ENCODE results near the gene ZC3H18.

ZC3H18 gene

DNA sequence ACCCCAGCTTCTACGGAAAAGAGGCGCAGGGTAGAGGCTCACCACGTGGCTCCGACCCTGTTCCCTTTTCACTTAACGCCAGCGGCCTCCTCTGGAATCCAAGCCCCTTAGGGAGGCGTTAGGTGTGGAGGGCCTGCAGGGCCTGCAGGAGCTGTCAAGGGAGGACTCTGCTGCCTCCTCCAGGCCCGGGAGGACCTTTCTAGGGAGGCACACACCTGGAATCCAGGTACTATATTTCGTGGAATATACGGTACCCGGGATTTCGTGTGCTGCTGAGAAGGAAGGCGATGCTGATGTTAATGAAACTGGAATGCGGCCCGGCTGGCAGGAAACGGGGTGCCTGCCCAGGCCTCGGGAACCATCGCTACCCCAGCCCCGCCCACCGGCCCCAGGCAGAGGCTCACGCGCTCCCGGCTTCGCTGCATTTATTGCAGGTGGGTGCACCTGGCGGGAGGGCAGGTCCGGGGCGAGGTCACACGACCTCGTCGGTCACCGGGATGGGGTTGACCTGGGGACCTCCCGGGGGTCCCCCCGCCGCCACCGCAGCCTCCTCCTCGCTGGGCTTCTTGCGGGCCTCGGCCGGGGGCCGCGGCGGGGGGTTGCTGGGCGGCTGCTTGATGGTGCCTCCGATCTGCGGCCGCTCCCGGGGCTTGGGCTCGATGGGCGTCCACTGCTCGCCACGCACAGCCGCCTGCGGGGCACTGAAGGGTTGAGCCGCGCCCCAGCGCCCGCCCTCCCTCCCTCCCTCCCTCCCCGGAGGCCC, 72.9 kb downstream of the ZC3H18 start:
- DNase-seq: no peak

DNA sequence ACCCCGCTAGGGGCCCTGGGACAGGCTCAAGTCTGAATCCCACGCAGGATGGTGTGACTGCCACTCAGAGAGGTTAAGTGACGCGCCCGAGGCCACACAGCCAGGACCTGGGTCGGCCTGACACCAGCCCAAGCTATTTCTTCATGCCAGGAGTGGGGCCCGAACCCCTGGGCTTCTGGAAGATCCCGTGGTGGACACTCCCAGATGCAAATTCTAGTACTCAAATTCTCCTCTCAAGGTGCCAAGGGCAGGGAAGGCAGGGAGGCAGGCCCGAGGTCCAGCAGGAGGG, 73.4 kb downstream of the ZC3H18 start:
- no peak for DNase-seq

DNA sequence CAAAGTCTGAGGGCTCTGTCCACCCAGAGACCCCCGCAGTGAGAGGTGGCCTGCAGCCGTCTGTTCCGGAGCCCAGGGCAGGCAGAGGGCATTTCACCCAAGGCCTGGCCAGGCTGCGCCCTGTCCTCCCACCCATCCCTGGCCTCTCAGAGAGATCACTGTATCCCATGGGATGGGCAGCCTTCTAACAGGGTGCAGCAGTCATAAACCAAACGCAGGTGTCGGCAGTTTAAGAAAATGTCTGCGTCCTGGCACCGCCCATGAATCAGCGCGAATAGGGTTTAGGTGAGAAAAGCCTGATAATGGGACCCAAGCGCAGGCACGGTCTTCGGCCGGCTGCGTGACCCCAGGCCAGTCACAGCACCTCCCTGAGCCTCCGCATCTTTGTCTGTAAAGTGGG, 75.3 kb downstream of the ZC3H18 start:
- no peak for DNase-seq

DNA sequence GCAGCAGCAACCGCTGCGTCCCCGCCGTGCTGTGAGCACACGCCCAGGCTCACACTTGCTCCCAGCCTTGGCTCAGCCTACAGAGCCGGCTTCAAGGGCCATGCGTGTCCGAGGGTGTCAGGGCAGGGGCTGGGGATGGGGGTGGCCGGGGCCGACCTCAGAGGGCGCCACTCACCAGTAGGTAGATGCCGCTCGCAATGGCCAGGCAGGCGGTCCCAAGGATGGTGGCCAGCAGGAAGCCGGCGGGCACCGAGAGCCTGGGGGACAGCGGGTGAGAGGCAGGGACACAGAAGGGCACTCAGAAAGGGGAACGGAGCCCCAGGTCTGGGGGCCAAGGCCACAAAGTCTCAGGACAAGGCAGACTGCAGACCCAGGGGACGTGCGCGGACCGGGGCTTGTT, 75.7 kb downstream of the ZC3H18 start:
- DNase-seq: no peak

DNA sequence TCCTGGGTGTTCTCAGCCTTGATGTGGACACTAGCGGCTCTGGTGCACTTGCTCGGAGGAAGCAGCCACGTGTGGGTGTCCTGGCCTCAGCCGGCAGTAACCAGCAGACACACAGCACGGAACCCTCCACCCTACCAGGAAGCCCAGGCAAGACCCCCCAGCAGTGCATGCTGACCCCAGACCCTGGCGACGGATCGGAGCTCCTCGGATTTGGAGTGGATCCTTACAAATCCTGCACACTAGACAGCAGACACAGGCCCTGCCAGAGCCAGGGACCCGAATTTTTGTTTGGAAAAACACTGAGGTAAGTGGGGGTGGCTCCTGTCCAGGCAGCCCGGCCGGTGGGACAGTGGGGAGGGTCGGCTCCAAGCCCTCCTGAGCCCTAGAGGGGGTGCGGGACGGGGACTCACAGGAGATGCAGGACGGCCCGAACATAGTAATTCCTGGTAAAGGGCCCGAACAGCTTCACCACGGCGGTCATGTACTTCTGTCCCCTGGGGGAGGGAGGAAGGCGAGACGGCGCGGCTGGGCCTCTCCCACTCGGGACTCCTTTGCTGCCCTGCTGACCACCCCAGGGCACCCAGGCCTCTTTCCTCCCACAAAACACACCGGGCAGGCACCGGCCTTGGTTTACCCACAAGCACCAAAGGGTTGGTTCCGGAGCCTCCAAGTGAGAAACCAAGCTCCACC, 76.3 kb downstream of the ZC3H18 start:
- no peak for DNase-seq

DNA sequence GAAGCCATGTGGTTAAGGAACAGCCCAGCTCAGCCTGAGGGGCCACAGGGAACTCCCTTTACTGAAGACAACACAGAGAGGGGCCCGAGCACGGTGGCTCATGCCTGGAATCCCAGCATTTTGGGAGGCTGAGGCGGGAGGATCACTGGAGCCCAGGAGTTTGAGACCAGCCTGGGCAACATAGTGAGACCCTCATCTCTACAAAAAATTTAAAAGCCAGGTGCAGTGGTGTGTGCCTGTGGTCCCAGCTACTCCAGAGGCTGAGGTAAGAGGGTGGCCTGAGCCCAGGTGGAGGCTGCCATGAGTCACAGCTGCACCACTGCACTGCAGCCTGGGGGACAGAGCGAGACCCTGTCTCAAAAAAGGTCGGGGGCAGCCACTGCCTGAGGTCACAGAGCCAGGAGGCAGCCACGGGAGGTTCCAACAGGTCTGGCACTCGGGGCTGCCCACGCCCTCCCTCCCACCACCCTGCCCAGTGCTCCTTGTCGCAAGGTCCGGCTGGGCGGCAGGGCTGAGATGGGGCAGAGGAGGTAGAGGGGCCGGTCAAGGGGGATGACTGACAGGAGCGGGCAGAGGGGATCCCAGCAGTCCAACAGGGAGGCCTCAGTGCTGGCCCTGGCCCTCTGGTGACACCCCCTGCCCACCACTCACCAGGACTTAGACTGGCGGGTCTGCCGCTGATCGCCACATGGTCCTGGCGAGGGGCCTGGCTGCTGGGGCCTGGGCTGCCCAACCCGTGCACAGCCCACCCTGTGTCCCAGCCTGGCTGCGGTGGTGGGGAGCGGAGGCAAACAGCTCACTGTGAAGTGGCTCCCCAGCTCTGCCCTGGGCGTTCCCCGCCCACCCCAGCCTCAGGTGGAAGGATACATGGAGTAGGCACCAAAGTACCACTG, 77.2 kb downstream of the ZC3H18 start:
- DNase-seq: no peak

DNA sequence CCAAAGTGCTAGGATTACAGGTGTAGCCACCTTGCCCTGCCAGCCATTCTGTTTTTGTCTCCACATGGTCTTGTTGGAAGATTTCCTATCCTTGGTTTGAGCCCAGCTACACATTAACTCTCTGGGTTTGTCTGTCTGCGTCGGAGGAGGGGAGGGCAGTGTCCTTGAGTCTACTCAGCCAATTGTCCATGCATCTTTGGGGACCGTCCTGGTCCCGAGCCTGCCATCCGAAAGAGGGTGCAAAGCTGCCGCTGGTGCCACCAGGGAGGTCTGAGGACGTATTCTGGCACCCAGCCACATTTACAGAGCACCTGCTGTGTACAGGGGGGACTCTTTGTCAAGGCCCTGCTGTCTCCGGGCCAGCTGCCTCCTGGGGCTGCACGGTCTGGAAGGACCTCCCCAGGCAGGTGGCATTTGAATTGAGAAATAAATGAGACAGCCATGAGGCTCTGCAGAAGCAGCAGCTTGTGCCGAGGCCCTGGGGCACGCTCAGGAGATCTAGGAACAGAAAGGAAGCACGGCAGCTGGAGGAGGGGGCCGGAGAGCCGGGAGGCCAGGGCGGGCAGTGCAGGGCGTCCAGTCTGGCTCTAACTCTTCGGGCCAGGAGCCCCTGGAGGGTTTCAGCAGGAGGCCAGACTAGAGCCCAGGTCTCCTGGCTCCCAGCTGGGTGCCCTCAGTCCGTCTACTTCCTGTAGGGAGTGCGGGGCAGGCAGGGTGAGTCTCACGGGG, 79.2 kb downstream of the ZC3H18 start:
- no peak for DNase-seq

DNA sequence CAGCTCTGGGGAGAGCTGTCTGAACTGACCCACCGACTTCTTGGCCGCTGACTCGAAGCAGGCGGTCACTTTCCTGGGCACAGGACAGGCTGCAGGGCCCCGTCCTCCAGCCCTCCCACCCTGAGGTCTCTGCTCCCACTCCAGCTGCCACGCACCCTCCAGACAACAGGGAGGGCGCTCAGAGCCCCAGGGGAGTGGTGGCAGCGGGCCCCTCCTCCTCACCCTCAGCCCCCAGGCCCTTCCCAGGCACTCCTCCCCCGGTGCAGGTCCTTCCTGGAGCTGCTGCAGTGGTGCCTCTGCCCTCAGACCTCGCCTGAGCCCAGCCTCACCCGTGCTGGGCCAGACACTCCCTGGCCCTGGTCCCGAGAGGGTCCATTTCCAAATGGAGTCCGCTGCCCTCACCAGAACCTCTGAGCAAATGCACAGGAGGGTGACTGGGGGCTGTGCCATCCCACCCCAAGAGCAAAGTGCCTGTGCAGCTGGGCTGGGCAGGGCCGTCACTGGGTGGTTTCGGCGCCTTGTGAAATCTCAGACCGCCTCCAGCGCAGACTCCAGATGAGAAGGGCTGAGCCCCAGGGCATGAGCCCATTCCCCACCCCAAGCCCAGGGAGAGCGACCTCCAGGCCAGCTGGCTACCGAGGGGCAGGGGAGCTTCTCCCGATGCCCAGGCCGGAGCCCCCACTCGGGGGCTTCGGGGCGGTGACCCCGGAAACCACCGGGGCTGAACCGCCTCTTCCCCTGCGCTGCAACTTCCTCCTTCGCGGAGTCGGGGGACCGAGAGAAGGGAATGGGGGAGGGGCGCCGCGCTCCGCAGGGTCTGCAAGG, 79.9 kb downstream of the ZC3H18 start:
- DNase-seq: no peak

DNA sequence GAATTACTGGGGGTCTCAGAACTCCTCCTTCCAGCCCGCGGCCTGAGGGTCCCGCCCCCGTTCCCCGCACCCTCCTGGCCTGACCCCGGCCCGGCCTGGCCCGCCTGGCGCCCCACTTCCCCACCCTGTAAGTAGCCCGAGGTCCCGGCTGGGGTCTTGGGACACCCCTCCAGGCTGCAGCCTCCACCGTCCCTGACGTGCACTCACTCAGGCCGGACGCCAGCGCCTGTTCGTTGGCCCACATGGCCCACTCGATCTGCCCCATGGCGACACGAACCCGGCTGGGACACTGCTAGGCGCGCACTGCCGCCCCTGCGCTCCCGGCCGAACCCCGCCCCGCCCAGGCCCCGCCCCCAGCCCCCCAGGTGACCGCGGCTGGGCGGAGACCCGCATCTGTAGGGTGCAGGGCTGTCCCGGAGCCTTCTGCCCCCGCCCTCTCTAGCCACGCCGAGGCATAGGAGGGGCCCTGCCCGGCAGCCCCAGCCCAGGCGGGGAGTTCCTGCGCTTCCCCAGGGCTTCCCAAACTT, 80.6 kb downstream of the ZC3H18 start, which contains the start of gene CYBA:
Gene CYBA, minus strand, starts transcription at position 305 of the 527 bp plus-strand sequence. Its CDS starts 40 bp downstream, at position 265.
- no peak for DNase-seq

DNA sequence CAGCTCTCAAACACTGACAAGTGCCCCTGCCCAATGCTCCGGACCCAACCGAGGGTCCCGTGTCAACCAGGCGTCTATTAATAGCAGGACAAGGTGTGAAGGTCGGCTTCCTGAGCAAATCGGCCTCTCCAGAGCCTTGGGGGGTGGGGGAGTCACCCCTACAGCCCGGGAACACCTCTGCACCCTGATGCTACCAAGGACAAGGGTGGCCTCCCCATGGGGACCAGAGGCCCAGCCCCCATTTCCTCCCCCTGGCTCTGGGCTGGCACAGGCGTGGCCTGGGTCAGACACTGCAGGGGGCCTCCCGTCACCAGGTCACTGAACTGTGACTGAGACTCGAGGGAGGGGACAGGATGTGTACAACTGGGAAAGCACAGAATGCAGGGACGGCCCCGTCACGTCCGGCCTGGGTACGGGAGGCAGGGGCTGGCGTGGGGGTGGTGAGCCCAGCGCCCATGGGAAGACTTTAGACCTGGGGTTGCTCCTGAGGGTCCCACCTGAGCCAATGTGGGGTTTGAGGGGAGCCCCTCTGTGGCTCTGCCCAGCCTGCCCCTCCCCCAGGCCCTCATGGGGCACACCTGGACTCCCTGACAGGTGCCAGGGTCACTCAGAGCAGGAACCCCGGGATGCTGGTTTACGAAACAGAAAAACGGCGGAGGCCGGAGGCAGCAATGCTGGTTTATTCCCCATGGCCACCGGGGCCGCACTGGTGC, 81.2 kb downstream of the ZC3H18 start:
- no peak for DNase-seq

DNA sequence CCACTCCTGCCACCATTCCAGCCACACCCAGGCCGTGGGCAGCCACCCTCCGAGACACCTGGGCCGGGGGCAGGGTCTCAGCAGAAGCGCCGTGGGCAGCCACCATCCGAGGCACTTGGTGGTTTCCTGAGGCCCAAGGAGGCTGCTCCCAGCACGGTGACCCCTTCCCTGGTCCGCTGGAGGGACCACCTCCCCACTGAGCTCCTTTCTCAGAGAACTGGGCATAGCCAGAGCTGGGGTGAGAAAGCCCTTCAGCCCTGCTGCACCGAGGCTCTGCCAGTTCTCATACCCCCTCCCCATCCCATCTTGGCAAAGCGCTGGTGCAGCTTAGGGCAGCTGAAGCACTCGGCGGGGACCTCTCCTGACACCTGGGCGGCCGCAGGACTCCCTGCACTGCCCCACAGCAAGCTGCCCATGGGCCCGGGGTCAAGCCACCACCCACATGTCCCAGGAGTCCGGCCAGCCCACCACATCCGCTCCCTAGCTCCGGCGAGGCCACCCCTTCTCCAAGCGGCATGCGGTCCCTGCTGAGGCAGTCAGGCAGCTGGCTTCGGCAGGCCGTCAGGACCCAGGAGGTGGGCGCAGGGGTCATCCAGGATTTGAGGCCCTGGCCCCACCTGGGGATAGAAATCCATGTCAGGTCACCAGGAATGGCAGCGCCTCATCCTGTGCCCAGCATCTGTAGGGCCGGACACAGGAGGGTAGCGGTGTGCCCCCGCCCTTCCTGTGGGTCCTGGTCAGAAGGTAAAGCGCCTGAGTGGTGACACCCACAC, 82.0 kb downstream of the ZC3H18 start:
- no peak for DNase-seq

DNA sequence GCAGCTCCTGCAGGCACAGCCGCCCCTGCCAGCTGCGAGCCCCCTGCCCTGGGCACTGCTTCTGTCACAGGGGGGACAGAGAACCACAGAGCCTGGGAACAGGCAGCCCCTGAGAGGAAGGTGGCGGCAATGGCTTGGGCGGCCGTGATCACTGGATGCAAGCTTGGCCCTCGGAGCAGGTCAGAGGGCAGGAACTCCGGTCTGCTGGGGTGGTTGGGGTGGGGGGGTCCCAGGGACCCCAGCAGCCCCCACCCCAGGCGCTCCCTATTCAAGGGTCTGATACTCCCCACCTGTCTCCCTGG, 82.5 kb downstream of the ZC3H18 start:
- no peak for DNase-seq

DNA sequence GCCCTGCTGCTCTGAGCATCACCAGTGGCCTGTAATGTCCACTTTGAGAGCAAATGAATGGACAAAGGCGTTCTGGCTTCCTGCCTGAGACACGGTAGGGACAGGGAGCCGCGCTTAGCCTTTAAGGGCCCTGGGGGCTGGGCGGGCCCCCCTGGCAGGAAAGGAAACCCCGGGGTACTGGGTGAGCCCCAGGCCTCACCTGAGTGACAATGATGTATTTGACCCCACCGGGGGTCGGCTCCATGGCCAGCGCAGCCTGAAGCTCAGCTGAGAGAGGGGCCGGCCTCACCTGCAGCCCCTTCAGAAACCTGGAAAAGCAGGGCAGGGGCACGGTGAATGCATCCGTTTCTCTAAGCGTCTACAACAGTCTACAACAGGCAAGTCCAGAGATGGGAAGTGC, 82.9 kb downstream of the ZC3H18 start:
- DNase-seq: no peak

DNA sequence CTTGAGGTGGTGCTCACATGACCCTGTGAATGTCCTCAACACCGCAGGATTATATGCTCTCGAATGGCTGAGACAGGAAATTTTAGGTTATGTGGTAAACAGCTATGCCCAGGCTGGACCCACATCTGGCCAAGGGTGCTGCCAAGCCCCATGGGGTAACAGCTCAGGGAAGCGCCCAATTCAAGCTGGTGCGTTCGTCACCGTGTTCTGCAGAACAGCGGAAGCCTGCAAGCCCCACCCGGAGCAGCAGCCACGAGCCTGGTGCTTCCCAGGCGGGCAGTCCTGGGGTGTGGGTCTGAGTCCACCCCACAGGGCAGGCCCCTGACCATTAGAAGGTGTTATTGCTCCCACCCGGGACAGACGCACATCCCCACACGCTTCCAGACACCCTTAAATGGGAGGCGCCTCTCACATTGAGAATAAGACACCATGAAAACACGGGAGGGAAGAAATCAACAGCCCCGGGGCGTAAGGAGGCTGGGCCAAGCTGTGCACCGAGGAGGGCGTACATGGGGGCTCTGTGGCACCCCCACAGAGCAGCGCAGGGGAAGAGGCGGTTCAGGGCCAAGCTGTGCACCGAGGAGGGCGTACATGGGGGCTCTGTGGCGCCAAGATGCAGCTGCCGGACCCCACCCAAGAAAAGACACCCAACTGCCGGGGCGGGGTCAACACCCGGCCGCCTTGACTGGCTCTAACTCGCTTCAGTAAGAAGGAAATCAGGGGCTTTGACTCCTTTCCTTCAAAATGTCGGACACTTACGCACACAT, 83.6 kb downstream of the ZC3H18 start:
- DNase-seq: no peak

DNA sequence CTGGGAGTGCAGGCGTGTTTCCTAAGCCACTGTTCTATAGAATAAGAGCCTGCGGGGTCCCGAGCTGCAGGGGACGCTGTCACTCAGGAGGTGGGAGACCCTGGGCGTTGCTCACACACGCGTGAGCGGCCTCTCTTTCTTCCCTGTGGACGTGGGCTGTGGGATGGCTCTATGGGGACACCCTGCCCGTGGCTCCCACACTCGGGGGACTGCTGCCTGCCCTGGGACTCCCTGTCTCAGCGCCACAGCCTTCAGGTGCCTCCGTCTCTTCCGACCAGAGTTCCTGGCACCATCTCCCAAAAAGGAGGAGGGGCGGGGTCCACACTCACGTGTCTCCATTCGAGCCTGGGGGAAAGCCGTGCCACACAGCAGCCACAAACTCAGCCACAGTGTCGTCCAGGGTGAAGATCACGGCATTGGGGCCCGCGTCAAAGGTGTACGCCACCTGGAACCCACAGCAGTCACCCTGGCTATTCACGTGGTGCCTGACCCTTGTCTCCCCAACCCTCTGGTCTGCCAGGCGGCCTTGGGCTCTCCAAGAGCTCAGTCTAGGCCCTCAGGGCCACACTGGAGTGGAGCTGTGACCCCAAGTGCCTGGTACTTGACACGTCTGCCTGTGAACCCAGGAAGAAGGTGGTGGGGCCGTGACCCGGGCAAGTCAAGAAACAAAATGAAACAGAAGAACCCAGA, 84.3 kb downstream of the ZC3H18 start:
- DNase-seq: no peak

DNA sequence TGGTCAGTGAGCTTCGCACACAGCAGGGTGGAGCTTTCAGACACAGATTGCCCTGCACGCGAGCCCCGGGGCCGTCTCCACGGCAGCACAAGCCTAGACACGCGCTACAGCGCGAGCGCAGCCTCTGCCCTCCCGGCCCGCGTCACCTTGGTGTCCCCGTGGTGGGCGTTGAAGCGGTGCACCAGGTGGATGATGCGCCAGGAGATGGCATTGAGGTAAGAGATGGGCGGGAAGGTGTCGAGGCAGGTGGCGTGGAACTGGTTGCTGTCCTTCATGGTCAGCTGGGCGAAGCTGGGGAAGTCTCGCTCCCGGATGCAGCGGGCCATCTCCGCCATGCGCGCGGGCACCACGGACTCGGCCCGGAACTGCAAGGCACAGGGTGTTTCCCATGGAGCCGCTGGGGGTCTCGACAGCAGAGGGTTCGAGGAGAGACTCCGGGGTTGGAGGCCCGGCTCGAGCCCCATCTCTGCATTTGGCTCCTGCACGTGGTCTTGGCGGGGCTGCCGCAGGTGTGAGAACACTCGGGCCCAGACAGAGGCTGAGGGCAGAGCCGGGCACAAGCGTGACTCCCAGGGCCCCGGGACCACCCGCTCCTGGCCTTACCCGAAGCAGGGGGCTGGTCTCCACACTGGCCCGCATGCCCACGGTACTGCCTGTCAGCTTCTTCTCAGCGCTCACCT, 85.0 kb downstream of the ZC3H18 start:
- DNase-seq: no peak

DNA sequence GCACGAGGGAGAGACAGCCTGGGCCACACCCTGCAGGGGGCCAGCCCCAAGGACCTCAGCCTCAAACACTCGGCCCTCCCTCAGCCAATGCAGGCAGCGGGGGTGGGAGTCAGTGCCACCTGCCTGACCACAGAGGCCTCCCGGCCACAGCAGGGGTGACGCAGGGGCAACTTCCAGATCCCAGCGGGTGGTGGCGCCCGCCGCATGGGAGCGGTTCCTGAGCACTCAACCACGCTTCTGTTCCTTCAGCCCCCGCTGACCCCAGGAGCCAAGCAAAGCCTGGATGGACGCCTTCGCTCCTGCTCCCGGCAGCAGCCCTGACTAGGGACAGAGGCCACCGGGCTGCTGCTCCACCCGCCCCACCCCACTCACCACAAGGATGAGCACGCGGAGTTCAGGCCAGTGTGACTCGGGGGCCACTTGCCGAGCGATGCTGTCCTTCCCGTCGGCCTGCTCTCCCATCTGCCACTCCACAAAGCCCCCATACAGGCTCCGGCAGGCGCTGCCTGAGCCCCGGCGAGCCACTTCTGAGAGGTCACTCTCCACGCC, 85.6 kb downstream of the ZC3H18 start:
- DNase-seq: no peak

DNA sequence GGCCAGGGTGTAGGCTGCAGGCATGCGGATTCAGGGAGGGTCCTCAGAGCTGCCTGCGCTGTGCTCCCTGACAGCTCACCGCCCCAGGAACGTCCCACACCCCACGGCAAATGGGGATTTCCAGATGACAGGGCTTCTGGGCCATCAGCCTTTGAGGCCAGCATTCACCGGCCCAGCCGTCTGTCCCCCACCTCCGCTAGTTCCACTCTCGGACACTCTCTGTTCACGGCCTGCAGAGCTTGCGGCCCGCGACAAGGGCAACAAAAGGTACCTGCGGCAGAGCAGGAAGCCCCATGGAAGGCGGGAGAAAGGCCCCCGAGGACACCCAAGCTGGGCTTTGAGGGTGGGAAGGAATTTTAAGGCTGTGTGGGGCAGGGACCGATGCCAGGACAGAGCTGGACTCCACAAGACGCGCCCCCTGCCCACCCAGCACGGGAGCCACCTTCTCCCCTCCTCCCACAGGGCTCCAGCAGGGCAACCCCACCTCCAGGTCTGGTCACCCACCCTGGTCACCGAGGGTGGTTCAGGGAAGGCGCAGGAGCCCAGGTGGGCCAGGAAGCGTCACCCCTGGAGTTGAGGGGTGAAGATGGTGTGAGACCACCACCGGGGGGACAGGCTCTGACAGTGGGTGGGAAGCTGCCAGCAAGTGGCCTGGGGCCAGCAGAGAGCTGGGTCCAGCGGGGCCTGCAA, 86.2 kb downstream of the ZC3H18 start:
- no peak for DNase-seq
